Fibroblast of gingiva (primary cell): Measurements from ENCODE around the gene PCBP3.
"Not testable (repeated sequence)": the region's sequence is repeated elsewhere in the genome, so short reads cannot be mapped to it uniquely, and the experiment has no call there.

Experiments used
- DNase-seq: peaks from one replicate; pipeline ENCODE4 v3.0.0-alpha.2; 2011; ENCODE audit warnings: low read depth

Gene PCBP3

DNA sequence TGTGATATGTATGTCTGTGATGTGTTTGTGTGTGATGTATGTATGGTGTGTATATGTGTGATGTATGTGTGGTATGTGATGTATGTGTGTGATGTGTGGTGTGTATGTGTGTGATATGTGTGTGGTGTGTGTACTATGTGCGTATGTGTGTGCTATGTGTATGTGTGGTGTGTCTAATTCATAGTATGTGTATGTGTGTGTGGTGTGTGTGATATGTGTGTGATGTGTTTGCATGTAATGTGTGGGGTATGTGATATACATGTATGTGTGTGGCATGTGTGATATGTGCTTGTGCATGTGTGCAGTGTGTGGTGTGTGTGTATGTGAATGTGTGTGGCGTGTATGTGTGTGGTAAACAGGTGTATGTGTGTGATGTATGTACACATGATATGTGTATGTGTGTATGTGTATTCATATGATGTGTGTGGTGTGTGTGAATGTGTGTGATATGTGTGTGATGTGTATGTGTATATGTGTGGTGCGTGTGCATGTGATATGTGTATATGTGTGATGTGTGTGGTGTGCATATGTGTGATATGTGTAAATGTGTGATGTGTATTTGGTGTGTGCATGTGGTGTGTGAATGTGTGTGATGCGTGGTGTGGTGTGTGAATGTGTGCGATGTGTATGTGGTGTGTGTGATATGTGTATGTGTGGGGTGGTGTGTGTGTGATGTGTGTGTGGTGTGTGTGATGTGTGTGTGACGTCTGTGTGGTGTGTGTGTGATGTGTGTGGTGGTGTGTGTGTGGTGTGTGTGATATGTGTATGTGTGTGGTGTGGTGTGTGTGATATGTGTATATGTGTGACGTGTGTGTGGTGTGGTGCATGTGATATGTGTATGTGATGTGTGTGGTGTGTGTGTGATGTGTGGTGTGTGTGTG is 8.0 kb upstream of the PCBP3 start:
- no peak for DNase-seq

DNA sequence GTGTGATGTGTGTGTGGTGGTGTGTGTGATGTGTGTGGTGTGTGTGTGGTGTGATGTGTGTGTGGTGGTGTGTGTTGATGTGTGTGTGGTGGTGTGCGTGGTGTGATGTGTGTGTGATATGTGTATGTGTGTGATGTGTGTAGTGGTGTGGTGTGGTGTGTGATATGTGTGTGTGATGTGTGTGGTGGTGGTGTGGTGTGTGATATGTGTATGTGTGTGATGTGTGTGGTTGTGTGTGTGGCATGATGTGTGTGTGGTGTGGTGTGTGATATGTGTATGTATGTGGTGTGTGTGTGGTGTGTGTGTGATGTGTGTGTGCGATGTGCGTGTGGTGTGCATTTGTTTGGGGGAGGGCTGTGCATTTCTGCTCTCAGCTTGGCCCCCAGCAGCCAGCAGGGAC is 7.1 kb upstream of the PCBP3 start:
- DNase-seq = no peak

DNA sequence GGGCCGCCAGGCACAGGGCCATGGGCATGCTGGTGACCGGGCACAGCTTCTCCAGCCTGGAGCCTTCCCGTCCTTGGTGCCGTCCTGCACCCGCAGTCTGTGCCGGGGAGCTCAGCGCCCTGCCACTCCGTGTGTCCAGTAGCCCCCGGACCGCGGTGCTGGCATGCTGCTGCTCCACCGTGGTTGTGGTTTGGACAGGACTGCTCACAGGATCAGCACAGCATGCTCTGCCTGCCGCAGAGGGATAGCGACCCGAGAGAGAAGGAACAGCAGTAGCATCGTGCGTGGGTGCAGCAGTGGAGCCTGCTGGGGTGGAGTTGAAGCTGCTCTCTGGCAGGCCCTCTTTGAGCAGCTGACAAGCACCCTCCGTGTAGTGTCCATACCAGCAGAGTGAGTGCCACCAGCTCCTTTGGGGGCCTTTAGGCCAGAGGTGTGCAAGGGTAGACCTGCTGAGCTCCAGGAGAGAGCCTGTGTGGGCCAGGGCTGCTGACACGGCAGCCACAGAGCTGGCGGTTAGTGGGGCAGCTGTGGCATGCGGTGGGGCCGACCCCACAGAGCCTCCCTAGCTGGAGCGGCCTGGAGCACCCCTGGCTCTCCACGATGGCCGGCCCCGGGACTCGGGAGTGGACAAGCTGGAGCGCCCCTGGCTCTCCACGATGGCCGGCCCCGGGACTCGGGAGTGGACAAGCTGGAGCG is 6.4 kb upstream of the PCBP3 start:
- DNase-seq = no peak

DNA sequence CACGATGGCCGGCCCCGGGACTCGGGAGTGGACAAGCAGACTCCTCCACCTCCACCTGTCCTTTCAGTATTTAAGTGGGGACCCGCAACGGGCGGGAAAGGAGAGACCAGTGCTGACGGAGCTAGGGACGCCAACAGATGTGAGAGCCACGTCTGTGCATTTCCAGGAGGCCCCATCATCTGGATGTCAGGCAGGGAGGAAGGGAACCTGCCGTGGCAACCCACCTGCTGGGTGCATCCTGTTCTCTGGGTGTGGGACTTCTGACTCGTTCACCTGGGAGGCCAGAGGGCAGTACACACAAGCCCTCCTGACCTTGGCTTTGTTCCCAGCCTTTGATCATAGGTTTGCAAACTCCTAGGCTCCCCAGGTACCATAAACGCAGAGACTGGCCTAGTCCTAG is 5.6 kb upstream of the PCBP3 start:
- DNase-seq = no peak

DNA sequence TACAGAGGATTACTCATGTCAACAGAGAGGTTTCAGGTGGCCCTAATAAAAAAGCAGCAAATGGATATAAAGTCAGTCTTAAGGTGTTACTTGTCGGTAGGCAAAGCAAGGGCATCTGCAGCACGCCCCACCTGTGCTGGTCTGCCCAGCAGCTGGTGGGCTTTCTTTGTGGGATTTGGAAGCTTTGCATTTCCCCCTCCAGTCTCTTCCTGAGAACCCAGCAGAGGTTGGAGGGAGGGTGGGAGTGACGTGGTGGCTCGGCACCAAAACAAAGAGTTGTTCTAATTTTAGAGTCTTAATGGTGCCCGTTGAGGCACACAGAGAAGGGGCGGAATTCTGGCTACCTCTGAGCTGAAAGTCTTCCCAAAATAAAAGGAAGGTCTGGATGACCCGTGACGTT is 4.8 kb upstream of the PCBP3 start:
- DNase-seq = no peak

- no peak for DNase-seq
Observed at GRCh38 chr21:45639206-45640000, 4.1 kb upstream of the PCBP3 start.

- no peak for DNase-seq
Observed at GRCh38 chr21:45640001-45640887, 3.3 kb upstream of the PCBP3 start.

- peak; percentile 62 for DNase-seq
Observed at GRCh38 chr21:45640888-45641479, 2.5 kb upstream of the PCBP3 start.

GRCh38 chr21:45641480-45642035 is 2.0 kb upstream of the PCBP3 start:
- no peak for DNase-seq

DNA sequence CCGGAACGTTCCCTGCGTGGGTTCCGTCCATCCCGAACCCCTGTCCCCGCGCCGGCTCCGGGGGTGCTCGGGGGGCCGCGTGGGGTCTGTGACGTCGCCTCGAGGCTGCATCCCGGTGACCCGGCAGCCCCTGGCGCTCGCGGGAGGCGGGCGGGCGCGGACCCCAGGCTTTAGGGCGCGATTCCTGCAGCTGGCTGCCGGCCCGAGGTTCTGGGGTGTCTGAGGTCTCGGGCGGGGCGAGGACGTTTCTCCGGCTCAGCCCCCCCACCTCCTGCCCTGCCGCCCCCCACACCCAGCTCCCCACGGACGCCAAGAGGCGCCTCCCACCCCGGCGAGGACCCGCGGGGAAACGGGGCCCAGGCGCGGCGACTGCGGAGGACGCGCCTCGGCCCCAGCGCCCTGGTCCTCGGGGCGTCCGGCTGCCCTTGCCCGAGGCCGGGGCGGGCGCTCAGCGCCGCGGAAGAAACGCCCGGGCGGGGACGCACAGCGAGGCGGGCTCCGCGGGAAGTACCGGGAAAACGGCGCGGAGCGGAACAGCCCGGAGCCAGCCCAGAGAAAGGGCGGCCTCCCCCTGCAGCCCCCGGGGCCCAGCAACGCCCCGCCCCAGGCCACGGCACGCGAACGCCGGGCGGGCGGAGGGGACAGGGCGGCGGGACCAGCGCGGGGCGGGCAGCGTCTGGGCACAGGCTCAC is 1.3 kb upstream of the PCBP3 start:
- no peak for DNase-seq

DNA sequence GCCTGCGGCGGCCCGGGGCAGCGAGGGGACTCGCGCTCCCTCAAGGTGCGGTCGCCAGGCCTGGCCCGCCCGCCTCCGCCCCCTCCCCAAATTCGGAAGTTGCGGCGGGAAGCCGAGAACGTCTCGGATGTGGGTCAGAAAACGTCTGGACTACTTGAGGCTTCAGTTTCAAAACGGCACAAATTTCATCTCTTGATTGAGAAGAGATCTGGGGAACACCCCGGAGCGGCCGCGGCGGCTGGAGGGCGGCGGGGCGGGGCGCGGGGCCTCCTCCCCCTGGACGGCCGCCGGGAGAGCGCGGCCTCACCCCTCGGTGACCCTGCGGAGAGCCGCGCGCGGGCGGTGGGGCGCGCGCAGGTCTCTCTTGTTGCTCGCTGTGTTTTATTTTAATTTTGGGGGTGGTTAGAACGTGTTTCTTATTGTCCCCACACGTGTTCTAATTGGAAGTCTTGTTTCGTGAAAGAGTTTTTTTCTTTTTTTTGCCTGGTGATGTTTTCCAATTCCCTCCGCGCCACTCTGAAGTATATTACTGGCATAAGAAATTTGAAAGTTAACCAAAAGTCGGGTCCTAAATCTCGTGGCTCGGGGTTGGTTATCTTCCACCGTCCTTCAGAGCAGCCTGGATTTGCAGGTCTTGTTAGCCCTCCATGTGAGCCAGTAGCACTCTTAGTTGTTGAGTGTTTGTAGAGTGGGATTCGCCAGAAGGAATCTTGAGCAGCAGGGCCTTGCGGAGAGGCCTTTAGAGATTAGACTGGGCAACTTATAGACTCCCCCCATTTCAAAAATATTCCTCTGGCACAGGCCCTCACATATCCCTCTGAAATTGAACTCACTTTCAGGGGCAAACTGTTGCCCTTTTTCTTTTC is 749 bp downstream of the PCBP3 start:
- peak; percentile 48 for DNase-seq

DNA sequence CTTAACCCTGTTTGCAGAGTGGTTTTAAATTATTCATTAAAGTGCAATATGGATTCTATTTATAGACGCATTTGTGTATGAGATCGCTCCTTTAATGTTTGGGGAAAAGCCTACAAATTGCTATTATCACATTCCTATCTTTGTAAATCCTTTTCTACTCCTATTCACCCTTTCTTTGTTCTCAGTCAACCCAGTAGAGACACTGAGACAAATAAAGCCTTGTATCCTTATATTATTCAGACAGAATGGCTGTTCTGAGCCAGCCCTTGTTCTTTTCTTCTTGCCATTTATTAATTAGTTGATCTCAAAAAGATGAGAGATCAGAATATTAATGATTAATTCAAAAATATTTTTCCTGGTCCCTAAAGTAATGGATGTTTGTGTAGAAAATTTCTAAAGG is 8.4 kb downstream of the PCBP3 start:
- no peak for DNase-seq

DNA sequence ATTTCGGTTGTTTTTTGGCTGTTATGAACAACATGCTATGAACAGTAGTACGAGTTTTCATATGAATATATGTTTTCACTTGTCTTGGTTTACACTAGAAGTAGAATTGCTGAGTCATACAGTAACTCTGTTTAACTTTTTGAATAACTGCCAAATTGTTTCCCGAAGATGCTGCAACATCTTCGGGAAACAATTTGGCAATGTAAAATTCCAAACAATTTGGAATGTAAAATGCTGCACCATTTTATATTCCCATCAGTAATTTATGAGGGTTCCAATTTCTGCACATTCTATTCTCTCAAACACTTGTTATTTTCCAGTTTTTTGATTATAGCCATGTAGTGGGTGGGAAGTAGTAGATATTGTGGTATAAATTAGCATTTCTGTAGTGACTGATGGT is 11.6 kb downstream of the PCBP3 start:
- peak; percentile 89 for DNase-seq

DNA sequence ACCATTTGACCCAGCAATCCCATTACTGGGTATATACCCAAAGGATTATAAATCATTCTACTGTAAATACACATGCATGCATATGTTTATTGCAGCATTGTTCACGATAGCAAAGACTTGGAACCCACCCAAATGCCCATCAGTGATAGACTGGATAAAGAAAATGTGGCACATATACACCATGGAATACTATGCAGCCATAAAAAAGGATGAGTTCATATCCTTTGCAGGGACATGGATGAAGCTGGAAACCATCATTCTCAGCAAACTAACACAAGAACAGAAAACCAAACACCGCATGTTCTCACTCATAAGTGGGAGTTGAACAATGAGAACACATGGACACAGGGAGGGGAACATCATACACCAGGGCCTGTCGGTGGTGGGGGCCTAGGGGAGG is 12.6 kb downstream of the PCBP3 start:
- not testable (repeated sequence) for DNase-seq

- DNase-seq = not testable (repeated sequence)
Observed at GRCh38 chr21:45661913-45662622, 18.5 kb downstream of the PCBP3 start.

DNA sequence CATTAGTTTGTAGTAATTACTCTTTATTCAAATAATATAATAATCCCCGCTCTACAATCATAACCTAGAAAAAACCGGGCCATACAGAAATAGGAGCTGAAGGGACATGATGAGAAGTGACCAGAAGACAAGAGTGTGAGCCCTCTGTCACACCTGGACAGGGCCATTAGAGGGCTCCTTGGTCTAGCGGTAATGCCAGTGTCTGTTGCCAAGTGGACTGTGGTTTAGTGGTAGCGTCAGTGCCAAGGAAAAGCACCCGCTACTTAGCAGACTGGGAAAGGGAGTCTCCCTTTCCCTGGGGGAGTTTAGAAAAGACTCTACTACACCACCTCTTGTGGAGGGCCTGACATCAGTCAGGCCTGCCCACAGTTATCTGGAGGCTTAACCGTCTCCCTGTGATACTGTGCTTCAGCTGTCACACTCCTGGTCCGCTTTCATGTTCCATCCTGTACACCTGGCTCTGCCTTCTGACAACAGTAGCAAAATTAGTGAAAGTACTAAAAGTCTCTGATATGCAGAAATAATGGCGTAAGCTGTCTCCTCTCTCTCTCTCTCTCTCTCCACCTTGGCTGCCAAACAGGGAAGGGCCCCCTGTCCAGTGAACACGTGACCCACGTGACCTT is 19.2 kb downstream of the PCBP3 start:
- DNase-seq = not testable (repeated sequence)

GRCh38 chr21:45669382-45669781 is 25.9 kb downstream of the PCBP3 start:
- DNase-seq = no peak

GRCh38 chr21:45670731-45671130 is 27.2 kb downstream of the PCBP3 start:
- no peak for DNase-seq
